SK-N-SH treated with all-trans-retinoic acid at 6 μM for 48 hours (cell line): Measurements from ENCODE around the gene RHBDL1.
"Not testable (repeated sequence)": the region's sequence is repeated elsewhere in the genome, so short reads cannot be mapped to it uniquely, and the experiment has no call there.

ENCODE experiments used
- ARNTL ChIP-seq: fragments of 450-650 bp; formaldehyde crosslinking; IDR thresholded peaks from 2 replicates; pipeline ENCODE4 v1.5.0; 2020; ENCODE audit warnings: low read depth, mild to moderate bottlenecking, moderate library complexity, borderline replicate concordance
- BACH2 ChIP-seq: fragments of 250-450 bp; sonication (Bioruptor Pico); IDR thresholded peaks from 2 replicates; pipeline ENCODE4 v1.9.0; 2021; ENCODE audit warnings: mild to moderate bottlenecking, borderline replicate concordance
- CREB5 ChIP-seq: fragments of 250-450 bp; sonication (Bioruptor Pico); IDR thresholded peaks from 2 replicates; pipeline ENCODE4 v1.5.1; 2020; ENCODE audit warnings: low read depth, mild to moderate bottlenecking, moderate library complexity
- CSDC2 ChIP-seq: fragments of 250-450 bp; sonication (Bioruptor Pico); IDR thresholded peaks from 2 replicates; pipeline ENCODE4 v1.5.0; 2020; ENCODE audit warnings: mild to moderate bottlenecking, moderate library complexity
- ISL1 ChIP-seq: fragments of 250-450 bp; sonication (Bioruptor Pico); IDR thresholded peaks from 2 replicates; pipeline ENCODE4 v2.1.2; 2022; ENCODE audit warnings: mild to moderate bottlenecking, moderate library complexity
- RARB ChIP-seq: fragments of 250-450 bp; sonication (Bioruptor Pico); IDR thresholded peaks from 2 replicates; pipeline ENCODE4 v1.8.0; 2021; ENCODE audit warnings: mild to moderate bottlenecking, moderate library complexity
- SNAI2 ChIP-seq: fragments of 250-450 bp; sonication (Bioruptor Pico); IDR thresholded peaks from 2 replicates; pipeline ENCODE4 v1.5.0; 2020; ENCODE audit warnings: mild to moderate bottlenecking, moderate library complexity
- ZFP30 ChIP-seq: fragments of 450-650 bp; formaldehyde crosslinking; IDR thresholded peaks from 2 replicates; pipeline ENCODE4 v1.5.0; 2022; ENCODE audit warnings: mild to moderate bottlenecking, moderate library complexity
- ZNF565 ChIP-seq: fragments of 450-650 bp; formaldehyde crosslinking; conservative IDR thresholded peaks from 2 replicates; pipeline ENCODE4 v1.5.0; 2020; ENCODE audit warnings: low read depth, mild to moderate bottlenecking, moderate library complexity
- ZNF8 ChIP-seq: fragments of 450-650 bp; formaldehyde crosslinking; IDR thresholded peaks from 2 replicates; pipeline ENCODE4 v1.5.0; 2020; ENCODE audit warnings: mild to moderate bottlenecking, moderate library complexity
- TF ChIP-seq, protein P1 (sequence below): fragments of 250-450 bp; sonication (Bioruptor Pico); IDR thresholded peaks from 2 replicates; pipeline ENCODE4 v1.8.0; 2020; ENCODE audit warnings: mild to moderate bottlenecking, moderate library complexity, borderline replicate concordance

GRCh38 chr16:712740-713250 lies 37.3 kb downstream of the RHBDL1 start:
- not testable (repeated sequence) for TF ChIP-seq ARNTL; CREB5 (CRISPR knock-in tag); RARB (CRISPR knock-in tag); ZNF565 (CRISPR knock-in tag); SNAI2 (CRISPR knock-in tag); ZNF8; CSDC2 (CRISPR knock-in tag); ISL1; BACH2 (CRISPR knock-in tag); ZFP30 (CRISPR knock-in tag)
- TF ChIP-seq, protein P1, sequence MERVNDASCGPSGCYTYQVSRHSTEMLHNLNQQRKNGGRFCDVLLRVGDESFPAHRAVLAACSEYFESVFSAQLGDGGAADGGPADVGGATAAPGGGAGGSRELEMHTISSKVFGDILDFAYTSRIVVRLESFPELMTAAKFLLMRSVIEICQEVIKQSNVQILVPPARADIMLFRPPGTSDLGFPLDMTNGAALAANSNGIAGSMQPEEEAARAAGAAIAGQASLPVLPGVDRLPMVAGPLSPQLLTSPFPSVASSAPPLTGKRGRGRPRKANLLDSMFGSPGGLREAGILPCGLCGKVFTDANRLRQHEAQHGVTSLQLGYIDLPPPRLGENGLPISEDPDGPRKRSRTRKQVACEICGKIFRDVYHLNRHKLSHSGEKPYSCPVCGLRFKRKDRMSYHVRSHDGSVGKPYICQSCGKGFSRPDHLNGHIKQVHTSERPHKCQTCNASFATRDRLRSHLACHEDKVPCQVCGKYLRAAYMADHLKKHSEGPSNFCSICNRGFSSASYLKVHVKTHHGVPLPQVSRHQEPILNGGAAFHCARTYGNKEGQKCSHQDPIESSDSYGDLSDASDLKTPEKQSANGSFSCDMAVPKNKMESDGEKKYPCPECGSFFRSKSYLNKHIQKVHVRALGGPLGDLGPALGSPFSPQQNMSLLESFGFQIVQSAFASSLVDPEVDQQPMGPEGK (CRISPR knock-in tag), result not testable (repeated sequence)
